Nucleus accumbens (tissue), 56 donors: ENCODE data around the gene MESP2.

Experiments
- DNase-seq, 56 donors: peaks; one replicate each; lab custom pipeline; 2025; lab: John Stamatoyannopoulos, UW

The MESP2 gene

GRCh38 chr15:89776274-89777072, at the start of gene MESP2:
TSS of gene MESP2 (plus strand) at chr15:89776332. CDS start at chr15:89776358, 26 bp downstream.
- DNase-seq, result peak in 51 of 56 donors; percentile 4 to 82 (median 45)

DNA sequence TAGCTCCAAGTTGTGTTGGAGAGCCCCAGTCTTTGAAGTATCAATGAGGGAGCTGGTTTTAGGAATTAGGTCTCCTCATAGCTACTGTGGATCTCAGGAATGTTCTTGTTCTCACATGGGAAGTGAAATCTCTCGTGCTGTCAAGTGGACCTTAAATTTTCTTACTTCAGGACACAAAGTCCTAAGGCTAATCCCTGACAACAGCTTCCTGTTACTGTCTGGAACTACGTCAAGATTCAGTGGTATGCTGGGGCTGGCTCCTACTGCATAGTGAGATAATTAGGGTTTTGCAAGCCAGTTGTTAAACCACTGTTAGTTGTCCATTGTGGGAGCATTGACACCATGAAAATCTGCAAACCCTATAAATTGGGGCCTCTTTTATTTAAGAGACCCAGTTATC, 47.9 kb upstream of the MESP2 start:
- no peak for DNase-seq

- DNase-seq, result no peak
Measured at GRCh38 chr15:89731275-89731674, 44.9 kb upstream of the MESP2 start.

- no peak for DNase-seq
Measured at GRCh38 chr15:89732451-89733172, 43.5 kb upstream of the MESP2 start.

- DNase-seq, result no peak
Measured at GRCh38 chr15:89735773-89736172, 40.4 kb upstream of the MESP2 start.

GRCh38 chr15:89740137-89740536, 36.0 kb upstream of the MESP2 start:
- peak in 32 of 56 donors; percentile 2 to 70 (median 17) for DNase-seq

- no peak for DNase-seq
Measured at GRCh38 chr15:89743011-89743410, 33.1 kb upstream of the MESP2 start.

DNA sequence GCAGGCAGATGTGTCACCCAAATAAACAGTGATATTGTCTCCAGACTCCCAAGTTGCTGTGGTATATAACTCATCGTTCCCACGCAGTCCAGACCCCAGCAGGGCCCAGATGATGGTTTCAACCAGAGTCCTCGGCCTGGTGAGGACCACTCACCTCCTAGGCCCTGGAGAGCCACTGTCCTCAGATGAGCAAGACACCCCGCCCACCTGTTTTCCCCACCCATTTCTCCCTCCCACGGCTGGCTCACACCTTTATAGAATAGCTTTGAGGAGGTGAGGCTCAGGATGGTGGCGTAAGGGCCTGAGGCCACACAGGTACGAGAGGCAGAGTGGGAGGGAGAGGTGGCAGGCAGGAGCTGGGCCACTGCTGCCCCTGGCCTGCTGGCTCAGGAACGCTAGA, 32.5 kb upstream of the MESP2 start:
- DNase-seq, result no peak

GRCh38 chr15:89745131-89745530, 31.0 kb upstream of the MESP2 start:
- DNase-seq, result no peak

DNA sequence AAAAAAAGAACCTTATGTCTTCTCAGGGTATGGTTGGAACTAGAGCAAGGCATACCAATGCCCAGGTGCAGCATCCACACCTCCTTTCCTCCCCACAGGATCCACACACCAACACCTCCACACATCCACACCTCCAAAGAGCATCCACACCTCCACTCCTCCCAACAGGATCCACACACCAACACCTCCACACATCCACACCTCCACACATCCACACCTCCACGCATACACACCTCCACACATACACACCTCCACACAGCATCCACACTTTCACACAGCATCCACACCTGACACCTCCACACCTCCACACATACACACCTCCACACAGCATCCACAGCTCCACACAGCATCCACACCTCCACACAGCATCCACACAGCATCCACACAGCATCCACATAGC, 30.4 kb upstream of the MESP2 start:
- no peak for DNase-seq

GRCh38 chr15:89746386-89746780, 29.7 kb upstream of the MESP2 start:
- no peak for DNase-seq

DNA sequence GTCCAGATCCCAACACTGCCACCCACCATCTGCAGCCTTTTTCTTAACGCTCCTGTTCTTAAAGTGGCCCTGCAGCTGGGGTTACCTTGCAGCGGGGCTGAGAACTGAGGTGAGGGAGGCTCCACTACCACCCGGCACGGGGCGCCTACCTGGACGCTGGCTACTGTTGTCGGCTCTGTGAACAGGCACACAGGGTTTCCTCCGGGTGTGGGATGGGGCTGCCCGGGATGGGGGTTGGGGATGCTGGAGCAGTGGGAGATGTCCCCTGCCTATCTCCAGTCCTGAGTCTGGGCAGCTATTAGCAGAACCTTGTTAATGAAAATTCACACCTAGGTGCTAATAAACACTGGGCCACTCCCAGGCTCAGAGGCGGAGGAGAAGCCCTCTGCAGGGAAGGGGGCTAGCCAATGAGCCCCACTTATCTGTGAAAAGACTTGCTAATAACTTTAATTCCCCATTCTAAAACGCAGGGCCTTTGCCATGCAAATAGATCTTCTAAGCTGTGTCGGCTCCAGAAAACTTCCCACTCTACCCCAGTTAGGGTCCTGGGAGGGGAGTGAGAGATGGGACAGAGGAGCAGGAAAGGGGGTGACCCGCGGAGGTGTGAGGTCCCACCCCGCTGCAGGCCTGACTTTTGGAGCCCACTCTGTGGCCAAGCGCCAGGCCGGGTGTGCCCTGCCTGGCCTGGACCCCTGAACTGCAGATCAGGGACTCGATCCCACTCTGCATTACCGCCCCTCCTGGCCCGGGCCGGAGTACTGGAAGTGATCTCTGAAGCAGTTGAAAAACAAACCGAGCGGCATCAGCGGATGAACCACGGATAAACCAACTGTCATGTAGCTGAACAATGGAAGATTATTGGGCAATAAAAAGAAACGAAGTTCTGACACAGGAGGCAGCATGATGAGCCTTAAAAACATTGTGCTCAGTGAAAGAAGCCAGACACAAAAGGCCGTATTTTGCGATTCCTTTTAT, 28.1 kb upstream of the MESP2 start:
- no peak for DNase-seq

- DNase-seq, result no peak
Measured at GRCh38 chr15:89749054-89749453, 27.1 kb upstream of the MESP2 start.

- no peak for DNase-seq
Measured at GRCh38 chr15:89749526-89749925, 26.6 kb upstream of the MESP2 start.

DNA sequence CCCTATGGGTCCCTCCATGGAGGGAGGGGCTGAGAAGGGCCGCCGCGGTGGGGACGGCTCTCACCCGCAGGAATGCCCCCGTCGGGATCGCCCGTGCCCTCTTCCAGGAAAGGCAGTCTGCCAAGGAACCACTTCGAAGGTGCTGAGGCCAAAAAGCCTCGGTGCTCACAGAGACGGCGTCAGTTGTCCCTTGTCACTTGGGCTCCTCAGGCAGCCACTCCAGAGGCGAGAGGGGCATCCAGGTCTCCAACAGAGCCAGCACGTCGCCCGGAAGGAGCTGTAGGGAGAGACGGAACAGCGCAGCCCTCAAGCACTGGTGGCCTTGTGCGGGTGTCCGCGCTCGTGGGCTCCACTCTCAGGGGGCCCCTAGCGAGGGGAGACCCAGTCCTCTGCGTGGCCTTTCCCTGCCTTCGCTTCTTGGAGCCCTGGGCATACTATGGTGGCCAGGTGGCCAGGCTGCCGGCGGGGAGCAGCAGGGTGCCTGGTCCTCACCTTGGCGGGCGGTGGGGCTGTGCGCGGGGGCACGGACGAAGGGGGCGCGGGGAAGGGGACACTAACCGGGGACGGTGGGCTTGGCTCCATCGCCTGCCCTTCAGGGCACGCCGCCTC, 26.1 kb upstream of the MESP2 start:
- DNase-seq, result peak in 6 of 56 donors; percentile 6 to 35 (median 21)

DNA sequence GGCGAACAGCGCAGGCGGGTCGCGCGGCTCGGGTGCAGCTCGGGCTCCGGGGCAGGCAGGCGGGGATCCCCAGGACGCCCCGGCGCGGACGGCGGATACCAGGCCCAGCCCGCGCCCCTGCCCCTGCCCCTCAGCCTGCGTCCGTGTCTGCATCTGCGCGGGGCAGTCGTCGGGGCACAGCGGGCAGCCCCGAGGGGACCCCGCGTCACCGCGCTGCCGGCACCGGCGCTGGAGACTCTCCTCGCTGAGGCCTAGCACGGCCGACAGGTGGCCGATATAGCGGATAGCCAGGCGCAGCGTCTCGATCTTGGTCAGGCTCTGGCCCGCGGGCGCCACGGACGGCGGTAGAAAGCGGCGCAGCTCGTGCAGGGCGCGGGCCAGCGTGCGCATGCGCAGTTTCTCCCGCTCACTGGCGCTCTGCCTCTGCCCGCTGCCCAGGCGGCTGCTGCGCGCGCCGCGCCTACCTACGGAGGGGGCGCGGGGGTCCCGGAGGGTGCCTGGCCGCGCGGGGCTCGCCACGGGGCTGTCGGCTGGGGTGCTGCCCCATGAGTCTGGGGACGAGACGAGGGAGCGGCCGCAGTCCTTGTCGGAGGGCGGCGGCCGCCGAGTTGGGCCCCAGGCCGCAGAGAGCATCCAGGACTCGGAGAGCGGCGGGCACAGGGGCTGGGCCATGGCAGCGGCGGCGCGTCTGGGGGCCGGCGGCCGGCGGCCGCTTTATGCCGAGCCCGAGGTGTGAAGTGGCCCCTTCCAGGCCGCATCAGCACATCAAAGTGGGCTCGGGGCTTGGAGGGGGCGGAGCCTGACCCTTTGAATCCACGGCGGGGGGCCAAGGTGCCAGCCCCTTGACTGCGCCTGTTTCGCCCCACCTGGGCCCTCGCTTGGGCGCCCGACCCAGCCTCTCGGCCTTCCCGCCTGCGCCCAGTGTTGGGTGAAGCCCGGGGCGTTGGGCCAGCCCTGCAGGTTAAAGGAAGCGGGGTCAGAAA, 25.3 kb upstream of the MESP2 start, which contains the start of gene MESP1:
TSS of gene MESP1 (minus strand) at position 690 of the 983 bp plus-strand sequence. CDS start at position 672, 18 bp downstream.
- peak in 55 of 56 donors; percentile 21 to 91 (median 77) for DNase-seq

- no peak for DNase-seq
Measured at GRCh38 chr15:89751748-89752147, 24.4 kb upstream of the MESP2 start.

DNA sequence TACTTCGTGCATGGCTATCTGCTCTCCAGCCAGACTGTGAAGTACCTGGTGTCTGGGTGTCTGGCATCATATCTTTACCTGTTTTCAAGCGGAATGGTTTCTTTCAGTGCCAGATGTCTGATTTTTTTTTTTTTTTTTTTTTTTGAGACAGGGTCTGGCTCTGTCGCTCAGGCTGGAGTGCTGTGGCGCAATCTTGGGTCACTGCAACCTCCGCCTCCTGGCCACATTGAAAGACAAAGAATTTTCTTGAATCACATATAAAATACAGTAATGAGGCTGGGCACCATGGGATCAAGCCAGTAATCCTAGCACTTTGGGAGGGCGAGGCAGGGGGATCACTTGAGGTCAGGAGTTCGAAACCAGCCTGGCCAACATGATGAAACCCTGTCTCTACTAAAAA, 22.3 kb upstream of the MESP2 start:
- DNase-seq, result no peak
